SK-N-SH (cell line): ENCODE measurements around the gene AIRE. TPM values are rescaled to one million over a fixed set of nuclear protein-coding genes. Genes with fewer than 3 reads are reported as not detected.

Experiments used
- CTCF ChIA-PET: fragments of 300-600, 350-600 bp; formaldehyde crosslinking; extraction: SDS; loops from one replicate; lab custom pipeline; 2021; lab: Yijun Ruan, JAX
- POLR2A ChIA-PET: fragments of 350-600 bp; sonication (Branson Sonifier 250); formaldehyde crosslinking; extraction: SDS; loops from one replicate; lab custom pipeline; 2020; ENCODE audit warnings: antibody characterized with exemption, inconsistent platforms; lab: Yijun Ruan, JAX
- DNase-seq: peaks from one replicate; pipeline ENCODE4 v3.0.0; 2012
- H2AFZ ChIP-seq: fragments of 200-600 bp; sonication (generic); 2 replicates; pipeline ENCODE4 v1.8.1; 2016; ENCODE audit warnings: antibody characterized with exemption, mild to moderate bottlenecking, low read depth
- H3F3A ChIP-seq: fragments of 200-600 bp; sonication (generic); replicated peaks from 2 replicates; pipeline ENCODE3; 2016; ENCODE audit warnings: antibody characterized with exemption, mild to moderate bottlenecking; ENCODE audit not compliant: insufficient read depth
- H3K27ac ChIP-seq, 2 experiments: fragments of 200-500 bp in 1 of 2; fragments of 200-600 bp in 1 of 2; sonication (Bioruptor generic) in 1 of 2; sonication (generic), shearing (Covaris generic) in 1 of 2; 2 replicates each; pipeline versions ENCODE4 v1.5.1 to v1.6.1; 2014 to 2016; ENCODE audit warnings: low read depth in 2 of 2, inconsistent platforms in 1 of 2, low read length in 1 of 2, mild to moderate bottlenecking in 1 of 2, mixed read lengths in 1 of 2
- H3K27me3 ChIP-seq: fragments of 200-600 bp; sonication (generic), shearing (Covaris generic); 2 replicates; pipeline ENCODE4 v1.6.1; 2016; ENCODE audit warnings: mixed run types; ENCODE audit not compliant: insufficient read depth
- H3K36me3 ChIP-seq, 2 experiments: fragments of 200-500 bp in 1 of 2; fragments of 200-600 bp in 1 of 2; sonication (Bioruptor generic) in 1 of 2; sonication (generic) in 1 of 2; replicated peaks in 1 of 2; 2 replicates each; pipeline versions ENCODE3 to v1.5.1; 2014 to 2016; ENCODE audit warnings: low read length in 1 of 2, mild to moderate bottlenecking in 1 of 2; ENCODE audit not compliant: insufficient read depth in 2 of 2, control insufficient read depth in 1 of 2
- H3K4me1 ChIP-seq, 2 experiments: fragments of 200-500 bp in 1 of 2; fragments of 200-600 bp in 1 of 2; sonication (Bioruptor generic) in 1 of 2; sonication (generic), shearing (Covaris generic) in 1 of 2; 2 replicates each; pipeline versions ENCODE4 v1.5.1 to v1.6.1; 2014 to 2016; ENCODE audit warnings: low read depth in 1 of 2, low read length in 1 of 2, mixed run types in 1 of 2; ENCODE audit not compliant: insufficient read depth in 2 of 2, control insufficient read depth in 1 of 2
- H3K4me2 ChIP-seq: fragments of 200-600 bp; sonication (generic), shearing (Covaris generic); 2 replicates; pipeline ENCODE4 v1.6.1; 2017; ENCODE audit warnings: mixed run types
- H3K4me3 ChIP-seq, 2 experiments: fragments of 200-500 bp in 1 of 2; fragments of 200-600 bp in 1 of 2; sonication (Bioruptor generic) in 1 of 2; sonication (generic), shearing (Covaris generic) in 1 of 2; 2 replicates each; pipeline versions ENCODE4 v1.5.1 to v1.8.1; 2014 to 2016; ENCODE audit warnings: low read depth in 2 of 2, inconsistent platforms in 1 of 2, low read length in 1 of 2, mild to moderate bottlenecking in 1 of 2, mixed read lengths in 1 of 2, moderate library complexity in 1 of 2
- H3K79me2 ChIP-seq: fragments of 200-600 bp; sonication (generic); 2 replicates; pipeline ENCODE4 v1.8.1; 2017; ENCODE audit warnings: mild to moderate bottlenecking; ENCODE audit not compliant: insufficient read depth
- H3K9ac ChIP-seq: fragments of 200-600 bp; sonication (generic); 2 replicates; pipeline ENCODE4 v1.6.1; 2017; ENCODE audit warnings: mixed run types
- H3K9me2 ChIP-seq: fragments of 200-600 bp; sonication (generic); 2 replicates; pipeline ENCODE4 v1.6.1; 2017; ENCODE audit warnings: mixed run types
- H3K9me3 ChIP-seq: fragments of 200-600 bp; sonication (generic); 2 replicates; pipeline ENCODE4 v1.6.1; 2017; ENCODE audit warnings: mixed run types, mild to moderate bottlenecking, moderate library complexity
- H4K20me1 ChIP-seq: fragments of 200-600 bp; sonication (generic); 2 replicates; pipeline ENCODE4 v1.6.1; 2017; ENCODE audit warnings: mild to moderate bottlenecking, mixed run types; ENCODE audit not compliant: insufficient read depth
- CHD2 ChIP-seq: fragments of 150-350 bp; IDR thresholded peaks from 2 replicates; pipeline ENCODE4 v1.6.1; 2018; ENCODE audit warnings: low read length; ENCODE audit not compliant: partially characterized antibody
- ELF1 ChIP-seq: IDR thresholded peaks from 2 replicates; pipeline ENCODE4 v1.4.0; 2012
- FOSL2 ChIP-seq: IDR thresholded peaks from 2 replicates; pipeline ENCODE4 v1.4.0; 2012; ENCODE audit warnings: low read depth, mild to moderate bottlenecking, moderate library complexity, borderline replicate concordance
- FOXJ3 ChIP-seq: sonication (generic); formaldehyde crosslinking; IDR thresholded peaks from 2 replicates; pipeline ENCODE4 v1.5.1; 2020; ENCODE audit warnings: mild to moderate bottlenecking, missing genetic modification reagents
- FOXM1 ChIP-seq: IDR thresholded peaks from 2 replicates; pipeline ENCODE4 v1.4.0; 2012; ENCODE audit warnings: low read depth, mild to moderate bottlenecking
- GABPA ChIP-seq: IDR thresholded peaks from 2 replicates; pipeline ENCODE4 v1.4.0; 2012; ENCODE audit warnings: low read depth, mild to moderate bottlenecking
- GATA2 ChIP-seq: sonication (generic); formaldehyde crosslinking; IDR thresholded peaks from 2 replicates; pipeline ENCODE4 v1.5.0; 2020; ENCODE audit warnings: mild to moderate bottlenecking, missing genetic modification reagents
- IRF3 ChIP-seq: fragments of 150-350 bp; IDR thresholded peaks from 2 replicates; pipeline ENCODE4 v1.6.1; 2016; ENCODE audit warnings: mild to moderate bottlenecking, low read depth, low read length
- JUND ChIP-seq: IDR thresholded peaks from 2 replicates; pipeline ENCODE4 v1.4.0; 2012
- MEF2A ChIP-seq: IDR thresholded peaks from 2 replicates; pipeline ENCODE4 v1.4.0; 2012; ENCODE audit warnings: low read depth, borderline replicate concordance
- MXI1 ChIP-seq: IDR thresholded peaks from 2 replicates; pipeline ENCODE4 v1.6.1; 2012; ENCODE audit warnings: mild to moderate bottlenecking, low read depth, low read length, improper control_type of control experiment
- NFIC ChIP-seq: IDR thresholded peaks from 2 replicates; pipeline ENCODE4 v1.4.0; 2012; ENCODE audit warnings: borderline replicate concordance
- NRF1 ChIP-seq: IDR thresholded peaks from 2 replicates; pipeline ENCODE4 v1.6.1; 2012; ENCODE audit warnings: low read depth, mild to moderate bottlenecking, low read length
- POLR2AphosphoS5 ChIP-seq: IDR thresholded peaks from 2 replicates; pipeline ENCODE4 v1.6.1; 2012; ENCODE audit warnings: low read depth, low read length
- RAD21 ChIP-seq: IDR thresholded peaks from 2 replicates; pipeline ENCODE4 v1.6.1; 2012; ENCODE audit warnings: mild to moderate bottlenecking, low read length
- RCOR1 ChIP-seq: fragments of 150-350 bp; IDR thresholded peaks from 2 replicates; pipeline ENCODE4 v1.6.1; 2017; ENCODE audit warnings: antibody characterized with exemption, low read length
- RFX5 ChIP-seq: IDR thresholded peaks from 2 replicates; pipeline ENCODE4 v1.6.1; 2012; ENCODE audit warnings: mild to moderate bottlenecking, improper control_type of control experiment, low read length
- SIN3A ChIP-seq: IDR thresholded peaks from 2 replicates; pipeline ENCODE4 v1.6.1; 2012; ENCODE audit warnings: low read depth, mild to moderate bottlenecking, low read length, moderate library complexity, borderline replicate concordance
- SMC3 ChIP-seq: IDR thresholded peaks from 2 replicates; pipeline ENCODE4 v1.6.1; 2012; ENCODE audit warnings: low read depth, low read length, improper control_type of control experiment
- TCF12 ChIP-seq: IDR thresholded peaks from 2 replicates; pipeline ENCODE4 v1.4.0; 2012
- USF2 ChIP-seq: fragments of 150-350 bp; IDR thresholded peaks from 2 replicates; pipeline ENCODE4 v1.6.1; 2017; ENCODE audit warnings: antibody characterized with exemption, low read length, low read depth, borderline replicate concordance
- ZBTB33 ChIP-seq: IDR thresholded peaks from 2 replicates; pipeline ENCODE4 v1.4.0; 2012; ENCODE audit warnings: low read depth, borderline replicate concordance
- WGBS: methylation state at CpG from one replicate; pipeline ENCODE4 v1.1.6; 2017; ENCODE audit warnings: low lambda C conversion rate; 5-methylcytosine and 5-hydroxymethylcytosine counted together
- polyA plus RNA-seq, 3 experiments: library from polyadenylated mRNA; depleted of rRNA; stranded (reverse); fragments of >200 nt; gene quantifications; 2 replicates each; pipeline ENCODE4 v1.2.3, GENCODE V29; 2012
- TF ChIP-seq, protein P1 (sequence below): fragments of 200-600 bp; sonication (generic); IDR thresholded peaks from 2 replicates; pipeline ENCODE4 v1.6.1; 2017; ENCODE audit warnings: antibody characterized with exemption, mild to moderate bottlenecking, moderate library complexity

Gene AIRE
- polyA plus RNA-seq, 1 of the 3 experiments (the other 2 are of a cell fraction): not detected

GRCh38 chr21:44337941-44338895 is 52.5 kb downstream of the AIRE start:
- DNase-seq: peak; percentile 90
- CTCF ChIA-PET: interaction anchor here (0.7 to 2.5 kb wide), 12 partner anchors 9 to 455 kb away, joined by 3 to 12 read pairs (median 5); no protein-coding TSS in a partner anchor
- Histone ChIP-seq H3K9me2 (no peaks in the 10 kb centered on the region), H3K4me2 (peak overlapping the region; percentile 93), H3K9ac (peak overlapping the region; percentile 36; the same call in 1 of the 2 replicates)
- POLR2A ChIA-PET: interaction anchor here (0.7 to 1.3 kb wide), 8 partner anchors 8 to 118 kb away, joined by 3 to 5 read pairs (median 4); partner anchors contain the start of gene LRRC3
- TF ChIP-seq, protein P1, sequence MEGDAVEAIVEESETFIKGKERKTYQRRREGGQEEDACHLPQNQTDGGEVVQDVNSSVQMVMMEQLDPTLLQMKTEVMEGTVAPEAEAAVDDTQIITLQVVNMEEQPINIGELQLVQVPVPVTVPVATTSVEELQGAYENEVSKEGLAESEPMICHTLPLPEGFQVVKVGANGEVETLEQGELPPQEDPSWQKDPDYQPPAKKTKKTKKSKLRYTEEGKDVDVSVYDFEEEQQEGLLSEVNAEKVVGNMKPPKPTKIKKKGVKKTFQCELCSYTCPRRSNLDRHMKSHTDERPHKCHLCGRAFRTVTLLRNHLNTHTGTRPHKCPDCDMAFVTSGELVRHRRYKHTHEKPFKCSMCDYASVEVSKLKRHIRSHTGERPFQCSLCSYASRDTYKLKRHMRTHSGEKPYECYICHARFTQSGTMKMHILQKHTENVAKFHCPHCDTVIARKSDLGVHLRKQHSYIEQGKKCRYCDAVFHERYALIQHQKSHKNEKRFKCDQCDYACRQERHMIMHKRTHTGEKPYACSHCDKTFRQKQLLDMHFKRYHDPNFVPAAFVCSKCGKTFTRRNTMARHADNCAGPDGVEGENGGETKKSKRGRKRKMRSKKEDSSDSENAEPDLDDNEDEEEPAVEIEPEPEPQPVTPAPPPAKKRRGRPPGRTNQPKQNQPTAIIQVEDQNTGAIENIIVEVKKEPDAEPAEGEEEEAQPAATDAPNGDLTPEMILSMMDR: peak; percentile 41
- TF ChIP-seq FOSL2 (no peak), GATA2 (CRISPR knock-in tag) (no peak), MXI1 (no peak; the same call in 1 of the 2 replicates), RCOR1 (no peak), ELF1 (no peak), JUND (no peak), NFIC (no peak), MEF2A (no peak), IRF3 (no peak), SIN3A (no peak), TCF12 (no peak), FOXM1 (no peak), NRF1 (no peak), ZBTB33 (no peak), SMC3 (peak; percentile 39; the same call in 1 of the 2 replicates), GABPA (no peak), FOXJ3 (CRISPR knock-in tag) (no peak), RAD21 (peak; percentile 43), USF2 (no peak), RFX5 (no peak), CHD2 (no peak), POLR2AphosphoS5 (no peak)
- TF ChIP-seq, all 33 proteins: peak for 3
- no peaks in the 10 kb centered on the region for H3K9me3 ChIP-seq
- peak overlapping the region; percentile 53 to 61 for H3K4me3 ChIP-seq
- peak overlapping the region; percentile 47 to 75; a peak in 3 of 4 replicates for H3K27ac ChIP-seq
- H3K4me1 ChIP-seq: peaks cover 6 to 10% of the 10 kb centered on the region in 2 experiments; a peak in 2 of 4 replicates
- no peak overlapping the region for H2AFZ ChIP-seq
- no peaks in the 10 kb centered on the region for H3K27me3 ChIP-seq
- peaks cover 23% of the 10 kb centered on the region for H3F3A ChIP-seq
- WGBS: 46% methylated on average over 5 of the region's 47 CpGs
- no peaks in the 10 kb centered on the region for H3K79me2 ChIP-seq
- H3K36me3 ChIP-seq: peaks cover 0 to 12% of the 10 kb centered on the region in 2 experiments
- no peaks in the 10 kb centered on the region for H4K20me1 ChIP-seq
